HepG2 (cell line): ENCODE data around the gene NT5M. TPM values are rescaled to one million over a fixed set of nuclear protein-coding genes. Genes with fewer than 3 reads are reported as not detected.

ENCODE experiments used
- ATAC-seq: fragments of 200-7000 bp; cut with Tn5 transposase; 3 replicates; pipeline ENCODE4 v1.9.1; 2020; ENCODE audit warnings: mild to moderate bottlenecking, moderate library complexity
- BruUV-seq: library from RNA; stranded (reverse); fragments of 400-500 nt; replicated peaks from 2 replicates; lab custom pipeline; 2021; lab: Mats Ljungman, UMichigan
- CTCF ChIA-PET: fragments of 300-600 bp; formaldehyde crosslinking; extraction: SDS; loops from one replicate; lab custom pipeline; 2021; ENCODE audit warnings: low total read pairs, inconsistent platforms, low intra/inter-chr PET ratio; lab: Yijun Ruan, JAX
- POLR2A ChIA-PET: fragments of 350-600 bp; sonication (Branson Sonifier 250); formaldehyde crosslinking; loops from one replicate; lab custom pipeline; 2020; ENCODE audit warnings: antibody characterized with exemption, inconsistent platforms; lab: Yijun Ruan, JAX
- DNase-seq: peaks from one replicate; pipeline ENCODE4 v3.0.0-alpha.2; 2015; ENCODE audit warnings: low spot score
- FAIRE-seq: peaks from 3 replicates; lab custom pipeline; 2011; peaks lifted over from hg19 to GRCh38; lab: Jason Lieb, UNC
- H2AFZ ChIP-seq: one replicate; pipeline ENCODE4 v1.6.1; 2011; ENCODE audit warnings: low read length, inconsistent platforms
- H3K27ac ChIP-seq: fragments of 300-600 bp; 3 replicates; pipeline ENCODE4 v1.8.0; 2011; ENCODE audit warnings: mixed run types, mild to moderate bottlenecking, mixed read lengths, low read length, inconsistent platforms; ENCODE audit not compliant: insufficient read depth; ENCODE audit errors: extremely low read length
- H3K27me3 ChIP-seq, 2 experiments: fragments of 200-600 bp in 1 of 2; 2 replicates in 1 of 2; 3 replicates in 1 of 2; pipeline versions ENCODE4 v1.6.0 to v1.8.0; 2011; ENCODE audit warnings: low read length in 2 of 2, mild to moderate bottlenecking in 2 of 2, moderate library complexity in 2 of 2, inconsistent platforms in 1 of 2; ENCODE audit not compliant: insufficient read depth in 2 of 2, control insufficient read depth in 1 of 2
- H3K36me3 ChIP-seq, 2 experiments: fragments of 200-600 bp in 1 of 2; replicated peaks in 1 of 2; 2 replicates in 1 of 2; 3 replicates in 1 of 2; pipeline versions ENCODE4 v1.5.1 to v1.8.0; 2011; ENCODE audit warnings: low read length in 2 of 2, inconsistent platforms in 1 of 2; ENCODE audit not compliant: insufficient read depth in 2 of 2, control insufficient read depth in 1 of 2
- H3K4me1 ChIP-seq: 2 replicates; pipeline ENCODE4 v1.5.1; 2012; ENCODE audit warnings: low read length, inconsistent platforms; ENCODE audit not compliant: insufficient read depth
- H3K4me2 ChIP-seq: 2 replicates; pipeline ENCODE4 v1.6.0; 2011; ENCODE audit warnings: low read depth, low read length, inconsistent platforms
- H3K4me3 ChIP-seq, 3 experiments: fragments of 200-600 bp in 1 of 3; sonication (generic), shearing (Covaris generic) in 1 of 3; replicated peaks in 1 of 3; 2 replicates each; pipeline ENCODE4 v1.5.1; 2011 to 2016; ENCODE audit warnings: low read length in 3 of 3, inconsistent platforms in 2 of 3, low read depth in 2 of 3, mild to moderate bottlenecking in 2 of 3, control low read depth in 1 of 3, mixed read lengths in 1 of 3; ENCODE audit not compliant: insufficient read depth in 1 of 3
- H3K79me2 ChIP-seq: one replicate; pipeline ENCODE4 v1.6.1; 2011; ENCODE audit warnings: low read length, inconsistent platforms; ENCODE audit not compliant: insufficient read depth
- H3K9ac ChIP-seq: 2 replicates; pipeline ENCODE4 v1.6.0; 2011; ENCODE audit warnings: mild to moderate bottlenecking, low read depth, low read length, inconsistent platforms; ENCODE audit not compliant: insufficient read depth
- H3K9me3 ChIP-seq: 2 replicates; pipeline ENCODE4 v1.5.1; 2012; ENCODE audit warnings: mild to moderate bottlenecking, low read length
- H4K20me1 ChIP-seq: 2 replicates; pipeline ENCODE4 v1.6.0; 2011; ENCODE audit warnings: inconsistent platforms, mild to moderate bottlenecking, low read length, moderate library complexity; ENCODE audit not compliant: insufficient read depth
- DBP ChIP-seq: sonication (generic); formaldehyde crosslinking; IDR thresholded peaks from 2 replicates; pipeline ENCODE4 v1.4.0; 2020; ENCODE audit warnings: missing genetic modification reagents; ENCODE audit errors: not compliant biosample characterization
- ETV5 ChIP-seq: IDR thresholded peaks from 2 replicates; pipeline ENCODE4 v1.6.1; 2018; ENCODE audit warnings: missing biosample characterization, missing genetic modification reagents, inconsistent platforms, borderline replicate concordance
- FOXA1 ChIP-seq, 2 experiments: fragments of 450-650 bp in 1 of 2; sonication (generic) in 1 of 2; formaldehyde crosslinking in 1 of 2; IDR thresholded peaks; 2 replicates each; pipeline versions ENCODE4 v1.4.0 to v1.6.1; 2016 to 2020; ENCODE audit warnings: missing genetic modification reagents in 1 of 2
- POLR2G ChIP-seq: fragments of 200-400 bp; formaldehyde crosslinking; IDR thresholded peaks from 2 replicates; pipeline ENCODE4 v1.6.1; 2018; ENCODE audit warnings: mild to moderate bottlenecking, low read depth, low read length, moderate library complexity
- TP53 ChIP-seq: sonication (generic); formaldehyde crosslinking; conservative IDR thresholded peaks from 2 replicates; pipeline ENCODE4 v1.4.0; 2020; ENCODE audit warnings: missing genetic modification reagents
- TRIM22 ChIP-seq: fragments of 450-650 bp; IDR thresholded peaks from 2 replicates; pipeline ENCODE4 v1.6.1; 2017
- ZBTB20 ChIP-seq: sonication (generic); formaldehyde crosslinking; IDR thresholded peaks from 2 replicates; pipeline ENCODE4 v1.8.1; 2023; ENCODE audit warnings: missing genetic modification reagents, low read depth, mild to moderate bottlenecking, borderline replicate concordance
- ZFP82 ChIP-seq: sonication (generic); formaldehyde crosslinking; IDR thresholded peaks from 2 replicates; pipeline ENCODE4 v1.5.1; 2020; ENCODE audit warnings: mild to moderate bottlenecking, missing genetic modification reagents, borderline replicate concordance
- ZMAT3 ChIP-seq: sonication (generic); formaldehyde crosslinking; conservative IDR thresholded peaks from 2 replicates; pipeline ENCODE4 v1.7.0; 2021; ENCODE audit warnings: missing genetic modification reagents
- ZNF121 ChIP-seq: sonication (generic); formaldehyde crosslinking; IDR thresholded peaks from 2 replicates; pipeline ENCODE4 v1.5.0; 2020; ENCODE audit warnings: mild to moderate bottlenecking, missing genetic modification reagents
- ZNF326 ChIP-seq: sonication (generic); formaldehyde crosslinking; IDR thresholded peaks from 2 replicates; pipeline ENCODE4 v1.4.0; 2020; ENCODE audit warnings: missing genetic modification reagents, borderline replicate concordance
- ZNF503 ChIP-seq: sonication (generic); formaldehyde crosslinking; IDR thresholded peaks from 2 replicates; pipeline ENCODE4 v1.4.0; 2020; ENCODE audit warnings: missing genetic modification reagents
- ZSCAN9 ChIP-seq: IDR thresholded peaks from 2 replicates; pipeline ENCODE4 v1.6.1; 2016; ENCODE audit warnings: borderline replicate concordance
- WGBS: methylation state at CpG from one replicate; pipeline ENCODE4 v1.1.6; 2017; ENCODE audit warnings: low lambda C conversion rate; 5-methylcytosine and 5-hydroxymethylcytosine counted together
- in situ Hi-C: cut with HindIII; loops from 2 replicates; pipeline ENCODE4 v1.10.0; 2017; ENCODE audit warnings: low pct_unique_long_range_greater_than_20kb; ENCODE audit not compliant: extremely low pct_ligation_motif_present
- intact Hi-C: fragments of 100-400 bp; cut with micrococcal nuclease; formaldehyde crosslinking; loops from one replicate; pipeline ENCODE4 v1.10.0; 2022; ENCODE audit not compliant: unreplicated experiment
- polyA plus RNA-seq, 8 experiments: library from polyadenylated mRNA; depleted of rRNA in 3 of 8; stranded (reverse) in 7 of 8; unstranded in 1 of 8; fragments of >200 nt; fragmentation: Illumina TruSeq in 4 of 8; extraction: Trizol in 4 of 8; gene quantifications; 2 replicates each; pipeline versions ENCODE4 v1.2.1 to v1.2.3, GENCODE V29; 2011 to 2016; ENCODE audit warnings: low read depth in 4 of 8, missing spikeins in 1 of 8, mixed read lengths in 1 of 8; ENCODE audit not compliant: insufficient read depth in 1 of 8
- total RNA-seq, 5 experiments: library from RNA; depleted of rRNA; stranded (reverse); fragments of >200 nt; fragmentation: Illumina TruSeq; extraction: Trizol; gene quantifications; 2 replicates each; pipeline ENCODE4 v1.2.3, GENCODE V29; 2016; ENCODE audit warnings: low read depth in 1 of 5

The NT5M gene
- total and polyA plus RNA-seq, 2 of the 13 experiments (the other 11 are each of a cell fraction or from before 2014, with no cell fraction given), result 0.55 to 0.78 TPM

- TF ChIP-seq ZNF326 (CRISPR knock-in tag) (no peak), ZBTB20 (CRISPR knock-in tag) (no peak), TP53 (CRISPR knock-in tag) (no peak), ETV5 (CRISPR knock-in tag) (peak; percentile 86; the same call in 1 of the 2 replicates)
- TF ChIP-seq, all 625 proteins: peak for 136
Observed at GRCh38 chr17:17344507-17345293, 41.5 kb downstream of the NT5M start (continued).

- Histone ChIP-seq H4K20me1 (no peaks in the 10 kb centered on the region), H3K27me3 (peaks cover 2 to 23% of the 10 kb centered on the region in 2 experiments), H3K27ac (no peak overlapping the region), H3K9me3 (no peaks in the 10 kb centered on the region), H3K9ac (no peak overlapping the region), H3K79me2 (no peaks in the 10 kb centered on the region), H3K4me3 (peak overlapping the region in 1 of 3 experiments; percentile 7; a peak in 1 of 6 replicates), H3K36me3 (no peaks in the 10 kb centered on the region), H3K4me1 (peaks cover 75% of the 10 kb centered on the region), H2AFZ (no peak overlapping the region), H3K4me2 (peak overlapping the region; percentile 44)
- CTCF ChIA-PET, result no interaction called here
- in situ Hi-C loops, result no loop called here
- BruUV-seq, result no TSS peak
- FAIRE-seq (peak; percentile 44), ATAC-seq (no peak), DNase-seq (no peak)
- intact Hi-C loops, result no loop called here
- 12% methylated on average over 4 of the region's 4 CpGs for WGBS
- POLR2A ChIA-PET, result interaction anchor here (0.8 to 1.3 kb wide), 6 partner anchors 41 to 246 kb away, joined by 3 to 8 read pairs (median 4); partner anchors contain the start of genes PEMT and RASD1
- TF ChIP-seq ZFP82 (CRISPR knock-in tag), result 0 out of 2 replicates have a peak, but pooled peaks have one; percentile 23
- TF ChIP-seq FOXA1 (IDR thresholded peaks at IDR 0.05), result no peak
- TF ChIP-seq FOXA1 (CRISPR knock-in tag; IDR thresholded peaks at IDR 0.05), result peak; percentile 60
- no peak for TF ChIP-seq ZNF503 (CRISPR knock-in tag)
- no peak for TF ChIP-seq POLR2G
- TF ChIP-seq TRIM22, result no peak
- TF ChIP-seq ZMAT3 (CRISPR knock-in tag), result no peak
- peak; percentile 97 for TF ChIP-seq ZNF121 (CRISPR knock-in tag)
- TF ChIP-seq ZSCAN9 (CRISPR knock-in tag), result no peak
- no peak for TF ChIP-seq DBP
Observed at GRCh38 chr17:17345294-17345597, 42.1 kb downstream of the NT5M start.
